Breast epithelium (tissue), 4 donors: ENCODE data around the gene MAN1C1. TPM values are rescaled to one million over a fixed set of nuclear protein-coding genes. Genes with fewer than 3 reads are reported as not detected.
A peak's percentile ranks its signal among the peaks of the same experiment; 100 is the strongest.
"Not testable (repeated sequence)": the region's sequence is repeated elsewhere in the genome, so short reads cannot be mapped to it uniquely, and the experiment has no call there.

ENCODE experiments used
- DNase-seq, 2 donors: peaks; one replicate each; pipeline ENCODE4 v3.0.0-alpha.2; 2019; ENCODE audit warnings: low spot score in 2 of 2
- H3K27ac ChIP-seq, 2 donors: fragments of 200-600 bp; sonication (generic) in 1 of 2; one replicate each; pipeline ENCODE4 v1.5.1; 2016 to 2019; ENCODE audit warnings: mild to moderate bottlenecking in 1 of 2
- H3K27me3 ChIP-seq, 2 donors: fragments of 200-600 bp; sonication (generic) in 1 of 2; one replicate each; pipeline versions ENCODE4 v1.5.1 to v1.6.0; 2017 to 2019; ENCODE audit warnings: control low read depth in 1 of 2, mild to moderate bottlenecking in 1 of 2
- H3K36me3 ChIP-seq: fragments of 200-600 bp; one replicate; pipeline ENCODE4 v1.5.1; 2019
- H3K4me1 ChIP-seq, 2 donors: fragments of 200-600 bp; sonication (generic); one replicate each; pipeline ENCODE4 v1.5.1; 2016 to 2019; ENCODE audit warnings: control low read depth in 1 of 2
- H3K4me3 ChIP-seq, 3 donors: fragments of 200-600 bp; sonication (generic); 1 replicate in 2 of 3; 2 replicates in 1 of 3; pipeline ENCODE4 v1.5.1; 2016 to 2019; ENCODE audit warnings: mild to moderate bottlenecking in 3 of 3, moderate library complexity in 2 of 3
- H3K9me3 ChIP-seq, 2 donors: fragments of 200-600 bp; sonication (generic) in 1 of 2; one replicate each; pipeline ENCODE4 v1.5.1; 2016 to 2019; ENCODE audit warnings: control low read depth in 1 of 2
- CTCF ChIP-seq, 3 donors: fragments of 450-650 bp; IDR thresholded peaks; one replicate each; pipeline ENCODE4 v1.5.1; 2016 to 2017; ENCODE audit warnings: antibody characterized with exemption in 3 of 3, mild to moderate bottlenecking in 3 of 3, moderate library complexity in 3 of 3
- POLR2A ChIP-seq: fragments of 450-650 bp; IDR thresholded peaks from one replicate; pipeline ENCODE4 v1.6.1; 2016; ENCODE audit warnings: antibody characterized with exemption, mild to moderate bottlenecking, moderate library complexity
- POLR2AphosphoS5 ChIP-seq, 3 donors: sonication (generic); formaldehyde crosslinking; IDR thresholded peaks; one replicate each; pipeline ENCODE4 v1.6.1; 2017; ENCODE audit warnings: antibody characterized with exemption in 3 of 3
- intact Hi-C: fragments of 100-400 bp; cut with DNase I; formaldehyde crosslinking; loops from one replicate; pipeline ENCODE4 v1.15.1; 2023; ENCODE audit warnings: low total_unique reads
- total RNA-seq, 3 donors: library from RNA; depleted of rRNA; stranded (reverse); fragments of >200 nt; gene quantifications; one replicate each; pipeline ENCODE4 v1.1.0, GENCODE V29; 2016

Gene MAN1C1
- total RNA-seq, 3 donors from 2014 or later: 6.7 to 13.8 (median 6.9) TPM

- Histone ChIP-seq H3K27ac (peak overlapping the region in 1 of 2 donors; percentile 49), H3K4me3 (peak overlapping the region; percentile 12 to 52 (median 20)), H3K9me3 (peaks cover 0 to 4% of the 10 kb centered on the region in 2 donors), H3K27me3 (no peaks in the 10 kb centered on the region), H3K4me1 (no peaks in the 10 kb centered on the region), H3K36me3 (no peaks in the 10 kb centered on the region)
- no peak for DNase-seq
- peak in 2 of 3 donors; percentile 10 to 70 for TF ChIP-seq POLR2AphosphoS5 (IDR thresholded peaks at IDR 0.05)
- TF ChIP-seq CTCF (IDR thresholded peaks at IDR 0.05): no peak
- intact Hi-C loops: no loop called here
Measured at GRCh38 chr1:25631750-25632485, 15.3 kb downstream of the MAN1C1 start.

- TF ChIP-seq POLR2AphosphoS5 (IDR thresholded peaks at IDR 0.05) (no peak), POLR2A (no peak)
- H3K4me3 ChIP-seq: no peak overlapping the region
- H3K4me1 ChIP-seq: no peaks in the 10 kb centered on the region
- no peak for DNase-seq
- intact Hi-C loops: no loop called here
- no peak overlapping the region for H3K27ac ChIP-seq
- H3K9me3 ChIP-seq: peaks cover 3 to 4% of the 10 kb centered on the region in 2 donors
- no peaks in the 10 kb centered on the region for H3K36me3 ChIP-seq
- no peaks in the 10 kb centered on the region for H3K27me3 ChIP-seq
Measured at GRCh38 chr1:25634066-25634465, 17.5 kb downstream of the MAN1C1 start.

GRCh38 chr1:25634896-25635295 lies 18.3 kb downstream of the MAN1C1 start:
- intact Hi-C loops: no loop called here
- H3K36me3 ChIP-seq: no peaks in the 10 kb centered on the region
- H3K4me1 ChIP-seq: no peaks in the 10 kb centered on the region
- DNase-seq: no peak
- H3K9me3 ChIP-seq: peaks cover 4 to 6% of the 10 kb centered on the region in 2 donors
- no peaks in the 10 kb centered on the region for H3K27me3 ChIP-seq
- no peak overlapping the region for H3K4me3 ChIP-seq
- no peak overlapping the region for H3K27ac ChIP-seq
- TF ChIP-seq POLR2A (no peak), CTCF (IDR thresholded peaks at IDR 0.05) (no peak), POLR2AphosphoS5 (IDR thresholded peaks at IDR 0.05) (no peak)

GRCh38 chr1:25636141-25636540 lies 19.6 kb downstream of the MAN1C1 start:
- H3K36me3 ChIP-seq, H3K27ac ChIP-seq, H3K4me3 ChIP-seq, H3K9me3 ChIP-seq, DNase-seq, H3K27me3 ChIP-seq, H3K4me1 ChIP-seq, intact Hi-C loops: not testable (repeated sequence)

GRCh38 chr1:25640646-25641328 lies 24.2 kb downstream of the MAN1C1 start:
- no peak for TF ChIP-seq POLR2AphosphoS5 (IDR thresholded peaks at IDR 0.05)
- TF ChIP-seq POLR2A: no peak
- no peak for TF ChIP-seq CTCF (IDR thresholded peaks at IDR 0.05)
- Histone ChIP-seq H3K27ac (peak overlapping the region in 1 of 2 donors; percentile 28), H3K4me1 (peaks cover 0 to 11% of the 10 kb centered on the region in 2 donors), H3K36me3 (no peaks in the 10 kb centered on the region), H3K27me3 (no peaks in the 10 kb centered on the region), H3K9me3 (peaks cover 4 to 6% of the 10 kb centered on the region in 2 donors), H3K4me3 (no peak overlapping the region)
- no peak for DNase-seq
- intact Hi-C loops: no loop called here

GRCh38 chr1:25641329-25641725 lies 24.7 kb downstream of the MAN1C1 start:
- Histone ChIP-seq H3K27ac (peak overlapping the region in 1 of 2 donors; percentile 28), H3K27me3 (no peaks in the 10 kb centered on the region), H3K9me3 (peaks cover under 1 to 6% of the 10 kb centered on the region in 2 donors), H3K36me3 (no peaks in the 10 kb centered on the region), H3K4me1 (peaks cover 0 to 11% of the 10 kb centered on the region in 2 donors), H3K4me3 (no peak overlapping the region)
- no peak for DNase-seq
- intact Hi-C loops: no loop called here
- no peak for TF ChIP-seq POLR2A
- no peak for TF ChIP-seq POLR2AphosphoS5 (IDR thresholded peaks at IDR 0.05)
- no peak for TF ChIP-seq CTCF (IDR thresholded peaks at IDR 0.05)
